Measurements from ENCODE around the gene ELMO3. TPM values are rescaled to one million over a fixed set of nuclear protein-coding genes. Genes with fewer than 3 reads are reported as not detected.

Gene ELMO3
- total RNA-seq, 4 donors from 2014 or later: 30.1 to 35.9 (median 32.9) TPM

GRCh38 chr16:67248401-67249177, 49.7 kb downstream of the ELMO3 start, which contains the start of gene SLC9A5:
Gene SLC9A5 (plus strand): TSS chr16:67248979. CDS start chr16:67249015, 36 bp downstream.
- no peak for TF ChIP-seq POLR2A (IDR thresholded peaks at IDR 0.05)
- TF ChIP-seq CTCF (IDR thresholded peaks at IDR 0.05): peak in 2 of 6 experiments; percentile 13 to 30
- intact Hi-C loops (cut with DNase I): no loop called here
- Histone ChIP-seq H3K4me3 (peak within 1 kb of the TSS; percentile 30 to 76 (median 64)), H3K4me1 (peaks cover 40 to 60% (median 40%) of the 10 kb centered on the region in 3 donors), H3K27ac (peak within 1 kb of the TSS in 3 of 4 donors; percentile 27 to 95 (median 85)), H3K27me3 (peaks cover 0 to 43% (median 2%) of the 10 kb centered on the region in 4 donors), H3K36me3 (no peaks in the 10 kb centered on the region), H3K9me3 (no peaks in the 10 kb centered on the region)
- DNase-seq: no peak
- 0% methylated on average over 4 to 19 of the region's 75 CpGs for WGBS, 2 donors

- no peak for DNase-seq
- Histone ChIP-seq H3K27ac (no peak overlapping the region), H3K4me3 (peak overlapping the region; percentile 30 to 76 (median 64)), H3K36me3 (no peaks in the 10 kb centered on the region), H3K9me3 (no peaks in the 10 kb centered on the region), H3K27me3 (peaks cover 0 to 43% (median 2%) of the 10 kb centered on the region in 4 donors), H3K4me1 (peaks cover 32 to 51% (median 36%) of the 10 kb centered on the region in 3 donors)
- WGBS, 2 donors: 35 to 44% methylated on average over 12 of the region's 22 CpGs
- intact Hi-C loops (cut with DNase I): no loop called here
- TF ChIP-seq CTCF (IDR thresholded peaks at IDR 0.05): no peak
- no peak for TF ChIP-seq POLR2A (IDR thresholded peaks at IDR 0.05)
Observed at GRCh38 chr16:67249178-67250044, 50.5 kb downstream of the ELMO3 start.

GRCh38 chr16:67250045-67250327, 51.1 kb downstream of the ELMO3 start:
- no peaks in the 10 kb centered on the region for H3K9me3 ChIP-seq
- H3K27ac ChIP-seq: no peak overlapping the region
- H3K36me3 ChIP-seq: no peaks in the 10 kb centered on the region
- intact Hi-C loops (cut with DNase I): no loop called here
- H3K27me3 ChIP-seq: peaks cover 0 to 44% (median 2%) of the 10 kb centered on the region in 4 donors
- H3K4me1 ChIP-seq: peaks cover 26 to 46% (median 30%) of the 10 kb centered on the region in 3 donors
- H3K4me3 ChIP-seq: no peak overlapping the region
- WGBS, 2 donors: 67 to 76% methylated on average over 4 of the region's 4 CpGs
- no peak for TF ChIP-seq CTCF (IDR thresholded peaks at IDR 0.05)
- TF ChIP-seq POLR2A (IDR thresholded peaks at IDR 0.05): no peak
- no peak for DNase-seq

GRCh38 chr16:67252609-67253497, 53.9 kb downstream of the ELMO3 start:
- Histone ChIP-seq H3K27me3 (peaks cover 0 to 67% (median 2%) of the 10 kb centered on the region in 4 donors), H3K4me1 (peaks cover 12 to 20% (median 17%) of the 10 kb centered on the region in 3 donors), H3K27ac (no peak overlapping the region), H3K9me3 (no peaks in the 10 kb centered on the region), H3K4me3 (no peak overlapping the region), H3K36me3 (no peaks in the 10 kb centered on the region)
- intact Hi-C loops (cut with DNase I): no loop called here
- WGBS, 2 donors: 81 to 96% methylated on average over 1 to 3 of the region's 4 CpGs
- no peak for DNase-seq
- TF ChIP-seq POLR2A (IDR thresholded peaks at IDR 0.05) (no peak), CTCF (IDR thresholded peaks at IDR 0.05) (no peak)

Small RNA genes within 50 kb of the gene (small RNA-seq; reads per million reads assigned to genes)
- gene MIR328: 2.4 to 9.9 (median 6.6) reads per million in 4 donors

Other genes starting within 250 kb of the ELMO3 start
- gene CES3, start 237.9 kb upstream of the ELMO3 start, total RNA-seq: 1 to 10 TPM; 1.5 to 7.1 (median 3.6) TPM
- 1 to 10 TPM; 4.8 to 9.6 (median 6.4) TPM for gene CES4A, start 210.5 kb upstream of the ELMO3 start, total RNA-seq
- 10 to 100 TPM; 26.0 to 59.3 (median 41.9) TPM for gene CBFB, start 170.0 kb upstream of the ELMO3 start, total RNA-seq
- 10 to 100 TPM; 14.2 to 22.5 (median 19.3) TPM for gene PHAF1, start 89.2 kb upstream of the ELMO3 start, total RNA-seq
- gene B3GNT9, start 48.1 kb upstream of the ELMO3 start, total RNA-seq: 10 to 100 TPM in 2 of 4 donors, 1 to 10 TPM in 2; 4.1 to 13.1 (median 8.4) TPM
- 10 to 100 TPM; 27.7 to 39.8 (median 35.5) TPM for gene TRADD, start 39.2 kb upstream of the ELMO3 start, total RNA-seq
- 10 to 100 TPM in 3 of 4 donors, 1 to 10 TPM in 1; 10.0 to 34.5 (median 19.9) TPM for gene FBXL8, start 39.2 kb upstream of the ELMO3 start, total RNA-seq
- 10 to 100 TPM in 3 of 4 donors, 1 to 10 TPM in 1; 3.7 to 59.5 (median 19.6) TPM for gene HSF4, start 34.4 kb upstream of the ELMO3 start, total RNA-seq
- gene NOL3, start 28.6 kb upstream of the ELMO3 start, total RNA-seq: 10 to 100 TPM; 25.1 to 56.1 (median 36.7) TPM
- 10 to 100 TPM in 3 of 4 donors, 1 to 10 TPM in 1; 8.8 to 18.8 (median 13.4) TPM for gene MATCAP1, start 15.2 kb upstream of the ELMO3 start, total RNA-seq
- gene EXOC3L1, start 9.0 kb upstream of the ELMO3 start, total RNA-seq: 1 to 10 TPM; 1.1 to 2.3 (median 1.4) TPM
- 10 to 100 TPM; 66.1 to 96.9 (median 81.9) TPM for gene E2F4, start 7.0 kb upstream of the ELMO3 start, total RNA-seq
- gene TMEM208, start 28.0 kb downstream of the ELMO3 start, total RNA-seq: 10 to 100 TPM; 24.4 to 36.0 (median 31.7) TPM
- 1 to 10 TPM; 1.9 to 7.4 (median 5.3) TPM for gene FHOD1, start 48.4 kb downstream of the ELMO3 start, total RNA-seq
- gene SLC9A5, start 49.8 kb downstream of the ELMO3 start, total RNA-seq: under 1 TPM in 1 of 4 donors, not detected in 3; 0.19 TPM
- 10 to 100 TPM in 1 of 4 donors, 1 to 10 TPM in 3; 5.0 to 11.4 (median 7.5) TPM for gene PLEKHG4, start 80.4 kb downstream of the ELMO3 start, total RNA-seq
- gene KCTD19, start 127.6 kb downstream of the ELMO3 start, total RNA-seq: under 1 TPM in 1 of 4 donors, not detected in 3; 0.09 TPM
- not detected for gene LRRC36, start 127.7 kb downstream of the ELMO3 start, total RNA-seq
- gene TPPP3, start 194.4 kb downstream of the ELMO3 start, total RNA-seq: 10 to 100 TPM in 2 of 4 donors, 1 to 10 TPM in 2; 3.0 to 26.2 (median 8.2) TPM
- gene ZDHHC1, start 217.3 kb downstream of the ELMO3 start, total RNA-seq: 10 to 100 TPM in 1 of 4 donors, 1 to 10 TPM in 3; 2.5 to 11.1 (median 3.8) TPM
- 10 to 100 TPM in 1 of 4 donors, 1 to 10 TPM in 3; 2.1 to 13.0 (median 6.7) TPM for gene HSD11B2, start 232.0 kb downstream of the ELMO3 start, total RNA-seq

Measured in esophagus squamous epithelium (tissue), 5 donors.